ENCODE results near the gene RGS8.

Gene RGS8

GRCh38 chr1:182639330-182639729, 45.1 kb downstream of the RGS8 start:
- no peak for DNase-seq (ENCODE audit: low read depth in 2 of 2)

GRCh38 chr1:182637769-182638168, 46.6 kb downstream of the RGS8 start:
- DNase-seq (ENCODE audit: low read depth in 2 of 2) = no peak

- no peak for DNase-seq (ENCODE audit: low read depth in 2 of 2)
Measured at GRCh38 chr1:182635871-182636270, 48.5 kb downstream of the RGS8 start.

All from activated CD4-positive, alpha-beta T cell treated with anti-CD3 and anti-CD28 coated beads for 24 hours (primary cell).